Medulla oblongata (tissue), 1 donor: Measurements from ENCODE around the gene HTR2C.
"Not testable (repeated sequence)": the region's sequence is repeated elsewhere in the genome, so short reads cannot be mapped to it uniquely, and the experiment has no call there.

Experiments
- DNase-seq: peaks from one replicate; pipeline ENCODE4 v3.0.0-alpha.2; 2015; ENCODE audit errors: extremely low spot score

Gene HTR2C

DNA sequence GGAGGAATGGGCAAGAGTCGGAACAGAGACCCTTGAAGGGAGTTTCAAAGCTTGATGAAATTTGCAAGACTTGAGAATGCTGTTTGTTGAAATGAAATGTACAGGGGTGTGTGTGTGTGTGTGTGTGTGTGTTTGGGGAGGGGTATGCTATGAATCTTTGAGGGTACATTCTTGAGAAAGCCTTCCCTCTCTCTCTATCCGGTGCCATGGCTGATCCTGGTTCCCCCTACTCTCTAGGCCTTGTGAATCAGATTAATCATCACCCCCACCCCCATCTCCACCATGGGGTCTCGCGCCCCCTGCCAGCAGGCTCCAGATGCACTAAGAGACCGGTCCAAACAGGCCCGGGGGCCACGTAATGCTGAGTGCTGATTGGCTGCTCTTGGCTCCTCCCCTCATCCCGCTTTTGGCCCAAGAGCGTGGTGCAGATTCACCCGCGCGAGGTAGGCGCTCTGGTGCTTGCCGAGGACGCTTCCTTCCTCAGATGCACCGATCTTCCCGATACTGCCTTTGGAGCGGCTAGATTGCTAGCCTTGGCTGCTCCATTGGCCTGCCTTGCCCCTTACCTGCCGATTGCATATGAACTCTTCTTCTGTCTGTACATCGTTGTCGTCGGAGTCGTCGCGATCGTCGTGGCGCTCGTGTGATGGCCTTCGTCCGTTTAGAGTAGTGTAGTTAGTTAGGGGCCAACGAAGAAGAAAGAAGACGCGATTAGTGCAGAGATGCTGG lies at the start of gene HTR2C:
HTR2C (plus strand) TSS at position 441 of the 729 bp plus-strand sequence. CDS start 142,851 bp downstream, outside the sequence.
- DNase-seq = no peak

DNA sequence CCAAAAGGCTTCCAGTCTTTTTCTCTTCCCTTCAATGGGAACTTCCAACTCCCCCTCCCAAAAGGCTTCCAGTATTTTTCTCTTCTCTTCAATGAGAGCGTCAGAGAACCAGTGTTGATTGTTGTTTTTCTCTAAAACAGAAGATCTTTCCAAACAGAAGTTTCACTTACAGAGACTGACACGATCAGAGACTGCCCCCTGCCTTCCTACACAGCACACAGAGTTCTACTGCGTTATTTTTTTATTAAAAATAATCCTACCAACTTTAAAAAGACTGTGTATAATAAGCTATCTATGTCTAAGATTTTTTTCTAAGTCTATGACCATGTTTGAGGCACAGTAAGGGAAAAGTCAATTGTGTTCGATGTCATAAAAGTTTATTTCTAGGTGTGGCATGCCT lies 3.5 kb upstream of the HTR2C start:
- no peak for DNase-seq

DNA sequence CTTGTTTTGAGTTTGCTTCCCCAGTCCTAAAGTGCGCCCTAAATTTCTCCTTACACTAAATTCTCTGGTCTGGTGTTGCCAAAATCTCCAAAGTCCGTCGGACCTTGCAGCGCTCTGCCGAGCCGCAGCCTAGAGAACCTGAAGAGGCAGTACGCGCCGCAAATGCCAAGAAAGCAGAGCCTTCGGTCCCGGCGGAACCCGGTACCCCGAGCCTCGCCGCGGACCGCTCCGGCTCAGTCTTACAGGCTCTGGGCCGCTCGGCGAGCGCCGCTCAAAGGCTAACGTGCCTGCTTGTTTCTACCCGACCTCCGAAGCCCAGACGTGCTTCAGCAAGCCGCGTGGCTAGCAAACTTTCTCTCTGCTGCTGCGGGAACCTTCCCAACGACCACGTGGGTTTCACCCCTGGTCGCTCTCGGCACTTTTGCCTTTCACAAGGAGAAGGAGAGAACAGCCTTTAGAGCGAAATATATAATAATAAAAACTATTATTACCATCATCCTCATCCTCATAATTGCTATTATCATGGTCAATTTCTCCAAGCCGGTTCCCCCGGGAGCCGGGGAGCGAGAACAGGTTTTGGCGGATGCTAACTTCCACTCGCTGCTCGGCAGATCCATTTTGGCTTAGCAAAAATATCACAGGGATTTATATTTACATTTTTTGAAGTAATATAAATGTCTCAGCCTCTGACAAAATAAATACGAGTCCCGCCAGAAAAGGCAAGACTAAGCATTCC lies 2.2 kb upstream of the HTR2C start:
- DNase-seq = peak; percentile 2

DNA sequence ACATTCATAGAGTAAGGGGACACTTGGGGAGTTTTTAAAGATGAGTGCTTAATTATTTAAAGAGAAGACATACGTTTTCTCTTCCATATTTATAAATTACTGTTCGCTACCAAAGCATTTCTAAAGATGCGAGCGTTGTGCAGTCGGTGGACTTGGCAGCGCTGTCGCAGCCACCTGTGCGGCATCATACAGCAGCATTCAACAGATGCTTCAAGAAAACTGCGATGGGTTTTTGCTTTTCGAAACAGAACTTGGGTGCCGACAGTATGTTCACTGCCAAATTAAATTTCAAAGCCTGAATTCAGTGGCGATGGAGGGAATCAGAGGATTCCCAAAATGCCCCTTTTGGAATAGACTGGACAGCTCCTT lies 1.6 kb upstream of the HTR2C start:
- DNase-seq = no peak

DNA sequence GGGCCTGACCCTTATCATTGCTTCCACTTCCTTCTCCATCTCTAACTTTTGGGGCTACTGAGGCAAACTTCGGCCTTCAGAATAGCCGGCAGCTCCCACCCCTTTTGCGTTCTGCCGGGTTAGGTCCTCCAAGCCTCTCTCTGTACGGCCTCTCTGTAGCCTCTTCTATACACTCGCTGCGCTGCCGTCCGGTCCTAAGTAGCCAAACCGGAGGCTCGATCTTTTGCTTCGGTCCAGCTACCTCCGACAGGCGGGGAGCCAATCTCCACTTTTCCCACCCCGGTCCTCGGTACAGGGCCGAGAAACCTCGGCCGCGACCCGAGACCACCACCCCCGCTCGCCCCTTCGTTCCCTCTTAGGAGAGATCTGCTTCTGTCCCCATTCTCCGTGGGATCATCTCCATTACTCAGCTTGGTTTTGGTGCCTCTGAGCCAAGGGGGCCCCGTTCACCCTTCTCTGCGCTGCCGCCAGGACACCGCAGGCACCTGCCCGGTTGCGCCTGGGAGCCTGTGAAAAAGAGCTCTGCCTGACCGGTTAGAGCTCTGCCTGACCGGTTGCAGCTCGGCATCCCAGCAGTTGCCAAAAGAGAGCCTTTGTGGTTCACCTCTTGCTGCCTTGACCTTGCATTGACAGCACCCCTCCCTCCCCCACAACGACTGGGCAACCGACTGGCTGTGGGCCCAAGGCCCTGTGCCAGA lies 1.0 kb upstream of the HTR2C start:
- no peak for DNase-seq

DNA sequence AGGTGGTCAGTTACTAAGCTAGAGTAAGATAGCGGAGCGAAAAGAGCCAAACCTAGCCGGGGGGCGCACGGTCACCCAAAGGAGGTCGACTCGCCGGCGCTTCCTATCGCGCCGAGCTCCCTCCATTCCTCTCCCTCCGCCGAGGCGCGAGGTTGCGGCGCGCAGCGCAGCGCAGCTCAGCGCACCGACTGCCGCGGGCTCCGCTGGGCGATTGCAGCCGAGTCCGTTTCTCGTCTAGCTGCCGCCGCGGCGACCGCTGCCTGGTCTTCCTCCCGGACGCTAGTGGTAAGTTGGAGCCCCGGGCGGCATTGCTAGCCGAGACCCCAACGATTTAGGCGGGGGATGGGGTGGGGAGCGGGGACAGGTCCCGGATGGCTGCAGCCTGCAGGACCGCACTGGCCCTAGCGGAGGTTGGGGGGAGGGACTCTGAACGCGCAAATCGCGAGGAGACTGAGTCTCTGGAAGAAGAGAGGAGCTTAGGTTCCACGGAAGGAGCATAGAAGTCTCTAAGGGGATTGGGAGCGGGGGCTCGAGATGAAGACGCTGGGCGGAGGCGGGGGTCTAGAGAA lies 573 bp downstream of the HTR2C start:
- DNase-seq = no peak

DNA sequence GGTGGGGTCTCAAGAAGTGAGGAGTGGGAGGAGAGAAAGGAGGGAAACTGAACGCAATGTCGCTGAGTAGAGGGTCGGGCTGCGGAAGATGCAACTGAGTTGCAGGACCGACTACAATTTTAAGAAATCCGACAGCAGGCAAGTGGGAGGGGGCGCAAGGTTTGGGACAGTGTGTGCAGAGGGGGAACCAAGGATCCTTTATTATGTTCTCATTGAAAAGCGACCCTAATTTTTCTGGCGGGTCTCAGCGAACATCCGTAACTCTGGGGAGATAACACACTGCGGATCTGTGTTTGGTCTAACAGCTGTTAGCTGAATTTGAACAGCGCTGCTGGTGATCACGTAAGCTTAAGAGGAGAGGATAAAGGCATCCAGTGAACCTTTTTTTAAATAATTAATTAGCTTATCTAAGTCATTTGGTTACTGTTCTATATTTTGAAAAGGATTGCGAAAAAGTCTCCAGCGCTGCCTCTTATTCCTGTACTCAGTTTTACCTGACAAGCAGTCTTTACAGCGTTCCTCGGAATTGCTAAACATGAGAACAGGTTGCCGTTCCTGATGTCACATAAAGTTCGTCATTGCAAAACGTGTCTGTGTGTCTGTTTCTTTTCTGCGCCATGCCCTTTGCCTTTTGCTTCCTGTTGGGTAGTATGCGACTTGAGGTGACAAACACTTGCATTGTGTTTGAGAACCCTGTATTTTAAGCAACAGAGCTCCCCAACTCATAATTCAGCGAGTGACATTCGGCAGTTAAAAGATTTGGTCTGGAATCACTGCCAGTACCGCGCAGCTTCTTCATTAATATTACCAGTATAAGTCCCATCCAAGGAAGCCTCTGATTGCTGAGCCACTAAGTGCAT lies 1.3 kb downstream of the HTR2C start:
- DNase-seq = no peak

DNA sequence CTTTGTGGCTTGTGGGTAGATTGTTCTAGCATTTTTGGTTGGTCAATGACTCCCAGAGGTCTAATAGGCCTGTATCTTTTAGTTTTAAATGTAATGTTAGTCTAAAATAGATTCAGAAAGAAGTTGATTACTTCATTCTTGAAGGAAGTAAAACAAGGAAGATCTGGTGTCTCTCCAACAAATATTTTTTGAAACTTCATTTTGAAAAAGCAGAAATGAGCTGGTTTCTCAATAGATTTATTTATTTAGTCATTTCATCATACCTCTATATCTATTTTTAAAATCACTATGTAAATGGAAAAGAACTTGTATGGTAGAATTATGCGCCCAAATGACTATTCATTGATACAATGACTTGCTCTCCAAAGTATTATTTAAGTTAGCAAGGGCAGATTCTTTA lies 7.2 kb downstream of the HTR2C start:
- no peak for DNase-seq

DNA sequence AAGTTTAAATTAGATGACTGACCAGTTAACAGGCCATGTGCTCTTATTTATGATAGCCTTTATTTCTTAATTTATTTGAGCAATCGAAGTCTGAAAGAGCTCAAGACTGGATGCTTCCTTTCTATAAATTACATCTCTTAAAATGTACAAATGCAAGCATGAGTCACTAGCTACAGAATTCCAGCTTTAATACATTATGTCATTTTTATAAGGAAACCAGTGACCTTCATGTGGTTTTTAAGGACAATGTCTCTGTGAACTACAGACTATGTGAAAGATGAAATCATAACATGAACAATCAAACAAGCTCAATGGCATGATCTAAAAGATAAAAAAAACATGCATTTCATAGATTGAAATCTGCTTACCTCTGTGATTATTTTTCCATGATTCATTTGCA lies 15.4 kb downstream of the HTR2C start:
- no peak for DNase-seq

DNA sequence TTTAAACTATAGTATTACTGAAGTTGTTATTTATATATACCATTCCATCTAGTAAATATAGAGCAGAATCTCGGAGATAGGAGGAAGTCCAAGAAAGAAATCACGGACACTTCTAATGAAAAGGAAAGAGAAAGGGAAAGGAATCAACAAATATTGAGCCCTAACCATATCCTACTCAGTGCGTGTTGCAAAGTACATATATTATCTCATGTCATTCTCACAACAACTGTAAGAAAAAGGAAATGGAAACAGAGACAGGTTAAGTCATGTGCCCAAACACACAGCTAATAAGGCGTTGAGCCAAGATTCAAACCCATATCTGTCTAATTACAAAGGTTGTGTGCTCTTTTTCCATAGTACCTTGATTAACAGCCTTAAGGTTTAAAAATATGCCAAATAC lies 16.0 kb downstream of the HTR2C start:
- DNase-seq = no peak

DNA sequence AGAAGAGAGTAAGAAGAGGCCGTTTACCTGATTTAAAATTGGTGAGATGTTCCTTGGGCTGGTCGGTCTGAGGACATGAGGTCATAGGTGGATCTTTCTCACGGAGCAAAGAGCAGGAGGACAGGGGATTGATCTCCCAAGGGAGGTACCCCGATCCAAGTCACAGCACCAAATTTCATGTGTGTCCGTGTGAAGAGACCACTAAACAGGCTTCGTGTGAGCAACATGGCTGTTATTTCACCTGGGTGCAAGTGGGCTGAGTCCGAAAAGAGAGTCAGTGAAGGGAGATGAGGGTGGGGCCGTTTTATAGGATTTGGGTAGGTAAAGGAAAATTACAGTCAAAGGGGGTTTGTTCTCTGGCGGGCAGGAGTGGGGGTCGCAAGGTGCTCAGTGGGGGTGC lies 22.7 kb downstream of the HTR2C start:
- not testable (repeated sequence) for DNase-seq

DNA sequence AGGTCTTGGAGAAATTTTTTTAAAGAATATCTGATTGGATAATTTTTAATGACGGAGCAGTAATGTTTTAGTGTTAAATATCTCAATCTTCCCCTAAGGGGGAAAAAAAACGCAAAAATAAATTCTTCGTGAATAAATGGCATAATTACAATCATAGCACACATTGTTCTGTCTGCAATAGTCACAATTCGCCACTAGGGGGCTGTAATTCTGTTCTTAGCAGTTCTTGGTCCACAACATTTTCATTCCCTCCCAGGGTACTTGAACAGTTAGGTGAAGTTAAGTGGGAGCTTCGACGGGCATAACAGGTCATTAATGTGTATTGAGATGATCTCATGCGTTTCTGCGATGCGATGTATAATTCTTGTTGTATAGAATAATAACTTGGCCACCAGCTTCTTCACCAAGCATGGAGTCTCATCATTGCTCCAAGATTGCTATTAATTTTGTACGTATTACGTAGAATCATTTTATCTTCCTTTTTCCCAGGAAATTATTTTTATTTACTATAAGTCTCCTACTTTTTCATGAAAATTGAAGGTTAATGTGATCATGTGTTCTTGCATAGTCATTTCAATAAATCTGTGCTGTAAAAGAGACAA lies 27.2 kb downstream of the HTR2C start:
- peak; percentile 30 for DNase-seq

DNA sequence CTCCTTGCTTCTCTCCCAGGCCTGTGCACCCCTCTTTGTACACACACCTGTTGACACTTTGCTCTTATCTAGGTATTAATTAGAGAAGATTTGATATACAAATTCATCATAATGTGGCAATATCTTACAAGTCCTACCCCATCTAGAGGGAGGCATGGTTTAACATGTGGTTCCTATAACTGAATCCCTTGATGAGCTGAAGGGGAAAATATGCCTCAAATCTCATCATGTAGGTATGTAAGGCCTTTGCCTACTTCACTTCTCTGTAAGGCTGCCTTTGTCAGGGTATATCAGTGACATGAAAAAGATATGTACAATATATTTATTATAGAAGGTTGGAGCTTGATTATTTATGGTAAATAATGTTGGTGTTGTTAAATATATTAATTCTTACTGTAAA lies 31.9 kb downstream of the HTR2C start:
- DNase-seq = no peak

DNA sequence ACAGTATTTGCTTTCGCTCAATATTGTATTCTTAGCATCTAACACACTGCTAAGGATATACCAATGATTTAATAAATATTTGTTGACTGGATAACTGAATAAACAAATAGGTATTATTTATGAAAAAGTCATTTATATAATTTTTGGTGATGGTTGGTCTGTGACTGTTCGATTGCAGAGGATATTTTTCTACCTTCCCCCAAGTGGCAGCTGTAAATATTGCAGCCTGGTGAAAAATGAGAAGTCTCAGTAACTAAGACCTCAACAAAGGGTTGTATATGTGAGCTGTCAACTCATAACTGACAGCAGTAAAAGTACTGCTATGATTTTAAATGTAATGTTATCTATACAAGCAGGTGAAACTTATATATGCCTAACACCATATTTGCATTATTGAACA lies 36.0 kb downstream of the HTR2C start:
- peak; percentile 3 for DNase-seq

DNA sequence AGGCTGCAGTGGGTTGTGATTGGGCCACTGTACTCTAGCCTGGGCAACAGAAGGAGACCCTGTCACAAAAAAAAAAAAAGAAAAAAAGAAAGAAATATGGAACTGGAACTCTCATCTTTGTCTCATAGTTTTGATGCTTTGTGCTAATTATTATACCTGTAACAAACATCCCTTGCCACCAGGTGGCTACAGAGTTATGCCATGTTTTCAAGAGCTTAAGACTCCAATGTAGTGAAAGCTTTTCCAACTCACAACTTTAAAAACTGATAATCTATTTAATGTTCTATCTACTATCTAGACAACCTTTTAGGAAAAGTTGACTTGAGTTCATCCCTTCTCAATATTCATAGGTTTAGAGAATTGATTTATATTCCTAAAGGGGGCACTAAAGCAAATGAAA lies 42.4 kb downstream of the HTR2C start:
- DNase-seq = no peak

DNA sequence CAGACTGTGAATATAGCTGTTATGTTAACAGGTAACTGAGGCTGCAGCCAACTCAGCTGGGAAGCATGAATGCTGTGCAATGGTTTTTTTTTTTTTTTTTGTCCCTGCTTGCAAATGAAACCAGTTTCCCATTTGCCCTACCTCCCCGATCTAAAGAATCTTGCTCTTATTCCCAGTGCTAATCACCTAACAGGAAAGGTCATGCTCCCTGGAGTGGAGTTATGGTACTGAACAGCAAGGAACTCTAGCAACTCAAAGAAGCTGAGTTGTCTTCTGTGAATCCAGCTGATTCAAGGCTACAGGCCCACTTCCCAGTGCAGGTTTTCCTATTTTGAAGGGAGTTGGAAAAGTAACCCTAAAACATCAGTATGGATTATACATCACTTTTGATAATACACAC lies 52.1 kb downstream of the HTR2C start:
- DNase-seq = no peak

DNA sequence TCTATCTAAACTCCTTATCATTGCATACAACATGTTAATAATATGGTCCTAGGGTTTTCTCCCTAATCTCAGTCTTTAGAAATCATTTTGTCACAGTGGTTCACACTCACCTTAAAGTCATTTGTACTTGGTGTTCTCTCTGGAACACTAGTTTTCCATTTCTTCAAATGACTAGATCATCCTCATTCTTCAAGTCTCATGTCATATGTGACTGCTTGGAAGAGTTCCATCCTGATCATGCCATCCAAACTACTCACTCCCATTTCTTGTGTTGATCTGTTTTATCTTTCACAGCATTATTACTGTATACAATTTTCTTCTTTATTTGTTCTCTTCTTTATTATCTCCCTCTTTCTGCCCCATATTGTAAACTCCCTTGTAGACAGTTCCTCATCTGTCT lies 66.5 kb downstream of the HTR2C start:
- DNase-seq = no peak

DNA sequence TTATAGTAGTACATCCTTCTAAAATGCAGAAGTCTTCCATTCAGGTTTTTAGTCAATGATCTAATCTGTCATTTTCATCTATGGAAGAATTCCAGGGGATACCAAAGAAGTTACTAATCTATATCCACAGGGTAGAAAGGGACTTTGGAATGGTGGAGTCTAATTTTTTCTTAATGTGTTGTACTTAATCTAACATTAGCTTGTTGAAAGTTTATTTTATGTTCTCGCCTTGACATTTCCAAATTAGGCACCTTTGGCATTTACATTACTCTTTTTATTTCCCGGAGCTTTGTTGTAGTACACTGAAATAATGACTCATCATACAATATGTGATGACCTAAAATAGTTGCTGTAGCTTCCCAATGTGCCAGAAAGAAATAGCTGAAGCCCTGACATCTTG lies 91.5 kb downstream of the HTR2C start:
- DNase-seq = no peak

DNA sequence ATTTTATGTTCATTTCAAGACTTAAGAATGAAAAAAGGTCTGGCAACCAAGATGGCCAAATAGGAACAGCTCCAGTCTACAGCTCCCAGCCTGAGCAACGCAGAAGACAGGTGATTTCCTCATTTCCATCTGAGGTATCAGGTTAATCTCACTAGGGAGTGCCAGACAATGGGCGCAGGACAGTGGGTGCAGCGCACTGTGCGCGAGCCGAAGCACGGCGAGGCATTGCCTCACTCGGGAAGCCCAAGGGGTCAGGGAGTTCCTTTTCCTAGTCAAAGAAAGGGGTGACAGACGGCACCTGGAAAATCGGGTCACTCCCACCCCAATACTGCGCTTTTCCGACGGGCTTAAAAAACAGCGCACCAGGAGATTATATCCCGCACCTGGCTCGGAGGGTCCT lies 116.6 kb downstream of the HTR2C start:
- DNase-seq = not testable (repeated sequence)

DNA sequence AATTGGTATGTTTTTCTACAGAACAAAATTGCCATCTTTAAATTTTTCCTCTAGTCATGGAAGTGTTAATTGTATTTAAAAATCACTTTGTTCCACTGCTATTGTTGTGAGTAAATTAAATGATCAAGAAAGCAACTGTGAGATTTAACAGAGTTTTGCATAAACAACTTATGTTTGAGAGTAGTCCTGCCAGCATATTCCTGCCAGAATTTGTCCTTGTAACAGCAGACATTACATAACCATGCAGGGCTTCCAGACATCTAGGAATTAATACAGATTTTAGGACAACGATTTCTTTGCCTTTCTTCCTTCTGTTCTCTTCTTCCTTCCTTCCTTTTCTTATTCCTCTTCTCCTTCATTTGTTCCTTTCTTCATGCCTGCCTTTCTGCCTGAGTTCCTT lies 125.5 kb downstream of the HTR2C start:
- DNase-seq = no peak

DNA sequence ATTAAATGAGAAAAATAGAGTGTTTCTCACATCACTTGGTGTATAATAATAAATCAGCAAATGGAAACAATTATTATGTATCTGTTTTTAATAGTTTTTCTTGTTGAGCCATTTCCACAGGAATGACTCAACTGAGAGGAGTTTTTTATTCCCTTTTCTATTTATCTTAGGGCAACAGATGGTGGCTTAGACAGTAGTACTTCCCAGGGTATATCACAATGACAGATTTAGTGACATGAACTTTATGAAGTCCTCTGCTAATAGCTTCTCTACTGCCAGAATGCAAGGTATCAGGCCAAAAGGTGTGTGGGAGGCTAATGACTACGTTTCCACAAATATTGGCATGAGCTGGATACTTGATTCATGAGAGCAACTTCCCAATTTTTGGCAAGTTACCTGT lies 126.7 kb downstream of the HTR2C start:
- DNase-seq = no peak
